ENCODE results near the gene AOPEP.

- TF ChIP-seq CTCF (IDR thresholded peaks at IDR 0.05) (no peak), POLR2A (IDR thresholded peaks at IDR 0.05) (no peak)
Observed at GRCh38 chr9:95135756-95136155, 409.3 kb downstream of the AOPEP start.

Data from testis (tissue), 2 donors.